Vagina (tissue), 2 donors: ENCODE measurements around the gene PIWIL1. TPM values are rescaled to one million over a fixed set of nuclear protein-coding genes. Genes with fewer than 3 reads are reported as not detected.

Experiments used
- DNase-seq, 2 donors: peaks; one replicate each; pipeline ENCODE4 v3.0.0-alpha.2; 2017; ENCODE audit errors: extremely low spot score in 2 of 2
- H3K27ac ChIP-seq: fragments of 200-600 bp; sonication (generic); one replicate; pipeline ENCODE4 v1.5.1; 2019
- H3K27me3 ChIP-seq: fragments of 200-600 bp; sonication (generic); one replicate; pipeline ENCODE4 v1.5.1; 2019
- H3K36me3 ChIP-seq, 2 donors: fragments of 200-600 bp; sonication (generic); one replicate each; pipeline ENCODE4 v1.5.1; 2017 to 2019
- H3K4me1 ChIP-seq: fragments of 200-600 bp; sonication (generic); one replicate; pipeline ENCODE4 v1.5.1; 2019
- H3K4me3 ChIP-seq, 2 donors: fragments of 200-600 bp; sonication (generic); 1 replicate in 1 of 2; 2 replicates in 1 of 2; pipeline ENCODE4 v1.5.1; 2016 to 2019
- H3K9me3 ChIP-seq: fragments of 200-600 bp; sonication (generic); one replicate; pipeline ENCODE4 v1.5.1; 2019
- CTCF ChIP-seq, 3 experiments: fragments of 450-650 bp in 2 of 3; fragments of 200-600 bp in 1 of 3; sonication (generic) in 1 of 3; IDR thresholded peaks; one replicate each; pipeline ENCODE4 v1.5.1; 2017 to 2019; ENCODE audit warnings: antibody characterized with exemption in 3 of 3, mild to moderate bottlenecking in 2 of 3, moderate library complexity in 2 of 3
- POLR2A ChIP-seq, 2 donors: fragments of 450-650 bp; IDR thresholded peaks; one replicate each; pipeline ENCODE4 v1.6.1; 2017; ENCODE audit warnings: antibody characterized with exemption in 2 of 2, mild to moderate bottlenecking in 2 of 2, moderate library complexity in 2 of 2
- POLR2AphosphoS5 ChIP-seq, 2 donors: sonication (generic); formaldehyde crosslinking; IDR thresholded peaks; one replicate each; pipeline ENCODE4 v1.9.0; 2017; ENCODE audit warnings: antibody characterized with exemption in 2 of 2, mild to moderate bottlenecking in 2 of 2, low read depth in 1 of 2; ENCODE audit not compliant: insufficient read depth in 1 of 2
- intact Hi-C: fragments of 100-400 bp; cut with DNase I; formaldehyde crosslinking; loops from one replicate; pipeline ENCODE4 v1.15.1; 2023
- total RNA-seq: library from RNA; depleted of rRNA; stranded (reverse); fragments of >200 nt; gene quantifications from one replicate; pipeline ENCODE4 v1.2.3, GENCODE V29; 2016

PIWIL1 gene
- total RNA-seq, result not detected

- intact Hi-C loops, result loop anchor here (2.0 kb wide), 1 partner anchor 287 kb away; no protein-coding TSS in a partner anchor
- Histone ChIP-seq H3K4me3 (no peak within 1 kb of the TSS), H3K27ac (no peak within 1 kb of the TSS), H3K36me3 (no peaks in the 10 kb centered on the region), H3K27me3 (peaks cover 3% of the 10 kb centered on the region), H3K4me1 (peaks cover 5% of the 10 kb centered on the region), H3K9me3 (no peaks in the 10 kb centered on the region)
- TF ChIP-seq POLR2AphosphoS5 (IDR thresholded peaks at IDR 0.05; ENCODE audit: insufficient read depth in 1 of 2, low read depth in 1 of 2) (no peak), POLR2A (IDR thresholded peaks at IDR 0.05) (no peak), CTCF (IDR thresholded peaks at IDR 0.05) (no peak)
- DNase-seq, result no peak
Observed at GRCh38 chr12:130337488-130338303, at the start of gene PIWIL1. TSS of gene PIWIL1 (plus strand) at chr12:130337887. CDS start at chr12:130342592, 4,705 bp downstream.

GRCh38 chr12:130288206-130288605 is 49.5 kb upstream of the PIWIL1 start:
- no peak overlapping the region for H3K4me3 ChIP-seq
- intact Hi-C loops, result no loop called here
- no peak overlapping the region for H3K27ac ChIP-seq
- H3K27me3 ChIP-seq, result no peaks in the 10 kb centered on the region
- H3K4me1 ChIP-seq, result no peaks in the 10 kb centered on the region
- H3K36me3 ChIP-seq, result no peaks in the 10 kb centered on the region
- TF ChIP-seq CTCF (IDR thresholded peaks at IDR 0.05), result no peak
- peak in 1 of 2 donors; percentile 73 for TF ChIP-seq POLR2AphosphoS5 (IDR thresholded peaks at IDR 0.05; ENCODE audit: insufficient read depth in 1 of 2, low read depth in 1 of 2)
- peak in 1 of 2 donors; percentile 31 for DNase-seq
- no peaks in the 10 kb centered on the region for H3K9me3 ChIP-seq

- no peaks in the 10 kb centered on the region for H3K9me3 ChIP-seq
- H3K27ac ChIP-seq, result no peak overlapping the region
- H3K27me3 ChIP-seq, result no peaks in the 10 kb centered on the region
- no peaks in the 10 kb centered on the region for H3K4me1 ChIP-seq
- TF ChIP-seq CTCF (IDR thresholded peaks at IDR 0.05), result no peak
- no peak for TF ChIP-seq POLR2AphosphoS5 (IDR thresholded peaks at IDR 0.05; ENCODE audit: insufficient read depth in 1 of 2, low read depth in 1 of 2)
- no peak for TF ChIP-seq POLR2A (IDR thresholded peaks at IDR 0.05)
- H3K4me3 ChIP-seq, result no peak overlapping the region
- intact Hi-C loops, result no loop called here
- no peaks in the 10 kb centered on the region for H3K36me3 ChIP-seq
- no peak for DNase-seq
Observed at GRCh38 chr12:130288691-130289090, 49.0 kb upstream of the PIWIL1 start.

- Histone ChIP-seq H3K27me3 (no peaks in the 10 kb centered on the region), H3K4me3 (no peak overlapping the region), H3K36me3 (no peaks in the 10 kb centered on the region), H3K27ac (no peak overlapping the region), H3K4me1 (no peaks in the 10 kb centered on the region), H3K9me3 (no peaks in the 10 kb centered on the region)
- intact Hi-C loops, result no loop called here
- DNase-seq, result no peak
- TF ChIP-seq POLR2A (IDR thresholded peaks at IDR 0.05) (no peak), CTCF (IDR thresholded peaks at IDR 0.05) (no peak), POLR2AphosphoS5 (IDR thresholded peaks at IDR 0.05; ENCODE audit: insufficient read depth in 1 of 2, low read depth in 1 of 2) (no peak)
Observed at GRCh38 chr12:130290114-130290513, 47.6 kb upstream of the PIWIL1 start.
